Measurements from ENCODE around the gene STIM2. TPM values are rescaled to one million over a fixed set of nuclear protein-coding genes. Genes with fewer than 3 reads are reported as not detected.
"Not testable (repeated sequence)": the region's sequence is repeated elsewhere in the genome, so short reads cannot be mapped to it uniquely, and the experiment has no call there.

Gene STIM2
- total RNA-seq, 4 donors from 2014 or later = 3.9 to 7.6 (median 4.9) TPM

DNA sequence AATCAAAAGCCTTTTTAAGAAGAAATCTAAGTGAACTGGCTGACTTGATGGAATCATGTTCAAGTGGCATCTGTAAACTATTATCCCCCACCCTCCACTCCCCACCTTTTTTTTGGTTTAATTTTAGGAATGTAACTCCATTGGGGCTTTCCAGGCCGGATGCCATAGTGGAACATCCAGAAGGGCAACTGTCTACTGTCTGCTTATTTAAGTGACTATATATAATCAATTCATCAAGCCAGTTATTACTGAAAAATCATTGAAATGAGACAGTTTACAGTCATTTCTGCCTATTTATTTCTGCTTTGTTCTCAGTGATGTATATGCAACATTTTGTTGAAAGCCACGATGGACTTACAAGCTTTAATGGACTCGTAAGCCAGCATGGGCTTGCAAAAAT lies 162.3 kb downstream of the STIM2 start:
- Histone ChIP-seq H3K36me3 (peaks cover 0 to 34% of the 10 kb centered on the region in 2 donors), H3K4me3 (no peak overlapping the region), H3K27me3 (no peaks in the 10 kb centered on the region), H3K27ac (no peak overlapping the region), H3K9me3 (no peaks in the 10 kb centered on the region), H3K4me1 (no peaks in the 10 kb centered on the region)
- ATAC-seq = no peak
- TF ChIP-seq, protein P1, sequence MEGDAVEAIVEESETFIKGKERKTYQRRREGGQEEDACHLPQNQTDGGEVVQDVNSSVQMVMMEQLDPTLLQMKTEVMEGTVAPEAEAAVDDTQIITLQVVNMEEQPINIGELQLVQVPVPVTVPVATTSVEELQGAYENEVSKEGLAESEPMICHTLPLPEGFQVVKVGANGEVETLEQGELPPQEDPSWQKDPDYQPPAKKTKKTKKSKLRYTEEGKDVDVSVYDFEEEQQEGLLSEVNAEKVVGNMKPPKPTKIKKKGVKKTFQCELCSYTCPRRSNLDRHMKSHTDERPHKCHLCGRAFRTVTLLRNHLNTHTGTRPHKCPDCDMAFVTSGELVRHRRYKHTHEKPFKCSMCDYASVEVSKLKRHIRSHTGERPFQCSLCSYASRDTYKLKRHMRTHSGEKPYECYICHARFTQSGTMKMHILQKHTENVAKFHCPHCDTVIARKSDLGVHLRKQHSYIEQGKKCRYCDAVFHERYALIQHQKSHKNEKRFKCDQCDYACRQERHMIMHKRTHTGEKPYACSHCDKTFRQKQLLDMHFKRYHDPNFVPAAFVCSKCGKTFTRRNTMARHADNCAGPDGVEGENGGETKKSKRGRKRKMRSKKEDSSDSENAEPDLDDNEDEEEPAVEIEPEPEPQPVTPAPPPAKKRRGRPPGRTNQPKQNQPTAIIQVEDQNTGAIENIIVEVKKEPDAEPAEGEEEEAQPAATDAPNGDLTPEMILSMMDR (IDR thresholded peaks at IDR 0.05 in 4 of 5, conservative IDR thresholded peaks at IDR 0.05 in 1 of 5) = no peak
- no peak for TF ChIP-seq POLR2A (IDR thresholded peaks at IDR 0.05)
- DNase-seq = no peak
- in situ Hi-C loops (cut with MboI; ENCODE audit: low sequenced_read_pairs in 4 of 4) = loop anchor here in 3 of 4 donors (25.0 kb wide), 4 partner anchors 236 to 1036 kb away; no protein-coding TSS in a partner anchor
- intact Hi-C loops (cut with DNase I; ENCODE audit: low total_unique reads) = no loop called here

DNA sequence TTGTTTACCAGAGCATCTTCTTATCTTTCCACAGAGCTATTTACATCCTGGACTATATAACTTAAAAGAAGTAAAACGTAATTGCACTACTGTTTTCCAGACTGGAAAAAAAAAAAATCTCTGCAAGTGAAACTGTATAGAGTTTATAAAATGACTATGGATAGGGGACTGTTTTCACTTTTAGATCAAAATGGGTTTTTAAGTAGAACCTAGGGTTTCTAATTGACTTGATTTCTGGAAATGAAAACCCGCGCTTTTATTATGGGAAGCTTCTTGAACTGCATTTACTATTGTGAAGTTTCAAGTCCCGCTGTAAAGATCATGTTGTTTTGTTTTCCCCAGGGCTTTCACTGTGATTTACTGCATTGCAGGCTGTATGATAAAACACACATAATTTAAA lies 162.7 kb downstream of the STIM2 start:
- intact Hi-C loops (cut with DNase I; ENCODE audit: low total_unique reads) (no loop called here), in situ Hi-C loops (cut with MboI; ENCODE audit: low sequenced_read_pairs in 4 of 4) (loop anchor here in 3 of 4 donors (25.0 kb wide), 4 partner anchors 236 to 1036 kb away; no protein-coding TSS in a partner anchor)
- H3K4me1 ChIP-seq = no peaks in the 10 kb centered on the region
- H3K9me3 ChIP-seq = no peaks in the 10 kb centered on the region
- H3K27ac ChIP-seq = no peak overlapping the region
- no peak for TF ChIP-seq POLR2A (IDR thresholded peaks at IDR 0.05)
- TF ChIP-seq, protein P1 (IDR thresholded peaks at IDR 0.05 in 4 of 5, conservative IDR thresholded peaks at IDR 0.05 in 1 of 5) = no peak
- no peak overlapping the region for H3K4me3 ChIP-seq
- peaks cover 0 to 30% of the 10 kb centered on the region in 2 donors for H3K36me3 ChIP-seq
- no peak for DNase-seq
- H3K27me3 ChIP-seq = no peaks in the 10 kb centered on the region
- no peak for ATAC-seq

DNA sequence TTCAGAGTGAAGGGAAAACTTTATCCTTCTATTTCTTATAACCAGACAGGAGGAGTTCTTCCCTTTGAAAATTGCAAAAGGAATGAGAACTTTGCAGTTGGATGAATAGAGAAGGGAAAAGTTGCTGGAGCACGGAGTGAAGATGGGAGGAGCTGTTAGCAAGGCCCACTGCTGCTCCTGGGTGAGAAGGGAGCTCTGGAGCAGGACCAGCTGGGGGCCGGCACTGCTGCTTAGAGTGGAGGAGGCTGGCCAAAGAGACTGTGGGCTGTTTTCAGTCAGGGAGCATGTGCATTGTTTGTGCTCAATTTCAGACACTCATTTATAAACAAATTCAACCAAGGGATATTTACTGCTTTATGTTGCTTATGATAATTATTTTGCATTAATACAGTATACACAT lies 164.2 kb downstream of the STIM2 start:
- Histone ChIP-seq H3K9me3 (no peaks in the 10 kb centered on the region), H3K27me3 (no peaks in the 10 kb centered on the region), H3K36me3 (peaks cover 0 to 17% of the 10 kb centered on the region in 2 donors), H3K27ac (no peak overlapping the region), H3K4me1 (no peaks in the 10 kb centered on the region), H3K4me3 (no peak overlapping the region)
- no peak for TF ChIP-seq POLR2A (IDR thresholded peaks at IDR 0.05)
- TF ChIP-seq, protein P1 (IDR thresholded peaks at IDR 0.05 in 4 of 5, conservative IDR thresholded peaks at IDR 0.05 in 1 of 5) = no peak
- in situ Hi-C loops (cut with MboI; ENCODE audit: low sequenced_read_pairs in 4 of 4) = loop anchor here in 3 of 4 donors (25.0 kb wide), 4 partner anchors 238 to 1038 kb away; no protein-coding TSS in a partner anchor
- ATAC-seq = no peak
- intact Hi-C loops (cut with DNase I; ENCODE audit: low total_unique reads) = no loop called here
- no peak for DNase-seq

DNA sequence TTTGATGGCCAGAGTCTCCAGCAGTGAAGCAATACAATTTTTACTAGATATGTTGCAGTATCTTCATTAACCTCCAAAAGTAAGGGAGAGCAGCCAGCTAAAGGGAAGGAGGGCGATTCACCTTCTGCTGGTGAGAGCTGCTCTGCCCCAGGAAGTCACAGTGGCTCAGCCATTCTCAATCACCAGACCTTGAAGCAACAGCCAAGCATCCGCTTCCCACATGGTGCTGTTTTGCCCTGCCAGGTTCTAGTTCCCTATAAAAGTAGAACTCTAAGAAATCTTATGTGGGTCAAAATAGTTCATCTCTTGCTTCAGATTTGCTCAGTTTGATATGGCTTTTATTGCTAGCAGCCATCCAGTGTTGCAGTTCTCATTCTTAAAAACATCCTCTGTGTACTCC lies 166.8 kb downstream of the STIM2 start:
- no peak for DNase-seq
- ATAC-seq = no peak
- H3K9me3 ChIP-seq = no peaks in the 10 kb centered on the region
- no peaks in the 10 kb centered on the region for H3K27me3 ChIP-seq
- no peak overlapping the region for H3K4me3 ChIP-seq
- intact Hi-C loops (cut with DNase I; ENCODE audit: low total_unique reads) (no loop called here), in situ Hi-C loops (cut with MboI; ENCODE audit: low sequenced_read_pairs in 4 of 4) (no loop called here)
- H3K4me1 ChIP-seq = no peaks in the 10 kb centered on the region
- H3K27ac ChIP-seq = no peak overlapping the region
- TF ChIP-seq, protein P1 (IDR thresholded peaks at IDR 0.05 in 4 of 5, conservative IDR thresholded peaks at IDR 0.05 in 1 of 5) = no peak
- no peak for TF ChIP-seq POLR2A (IDR thresholded peaks at IDR 0.05)
- peaks cover 0 to 8% of the 10 kb centered on the region in 2 donors for H3K36me3 ChIP-seq

DNA sequence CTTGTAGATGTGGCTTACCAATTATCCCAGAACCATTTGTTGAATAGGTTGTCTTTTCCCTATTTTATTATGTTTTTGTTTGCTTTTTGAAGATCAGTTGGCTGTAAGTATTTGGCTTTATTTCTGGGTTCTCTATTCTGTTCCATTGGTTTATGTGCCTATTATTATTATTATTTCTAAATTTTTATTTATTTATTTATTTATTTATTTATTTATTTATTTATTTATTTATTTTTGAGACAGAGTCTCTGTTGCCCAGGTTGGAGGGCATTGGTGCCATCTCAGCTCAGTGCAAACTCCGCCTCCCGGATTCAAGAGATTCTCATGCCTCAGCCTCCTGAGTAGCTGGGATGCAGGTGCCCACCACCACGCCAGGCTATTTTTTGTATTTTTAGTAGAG lies 174.5 kb downstream of the STIM2 start:
- H3K27ac ChIP-seq; H3K4me3 ChIP-seq; H3K9me3 ChIP-seq; ATAC-seq; H3K27me3 ChIP-seq; DNase-seq; intact Hi-C loops (cut with DNase I; ENCODE audit: low total_unique reads); H3K4me1 ChIP-seq; in situ Hi-C loops (cut with MboI; ENCODE audit: low sequenced_read_pairs in 4 of 4); H3K36me3 ChIP-seq: not testable (repeated sequence)

Measured in gastrocnemius medialis (tissue), 4 donors.